Measurements from ENCODE around the gene CCDC69. TPM values are rescaled to one million over a fixed set of nuclear protein-coding genes. Genes with fewer than 3 reads are reported as not detected.
"Not testable (repeated sequence)": the region's sequence is repeated elsewhere in the genome, so short reads cannot be mapped to it uniquely, and the experiment has no call there.

The CCDC69 gene
- total RNA-seq, 4 donors from 2014 or later: 204 to 317 (median 256) TPM

GRCh38 chr5:151199581-151200185 is 24.2 kb downstream of the CCDC69 start:
- no peak for ATAC-seq
- Histone ChIP-seq H3K27ac (peak overlapping the region in 1 of 4 donors; percentile 2), H3K4me1 (peaks cover 0 to 31% (median 9%) of the 10 kb centered on the region in 3 donors), H3K36me3 (peaks cover 0 to 73% of the 10 kb centered on the region in 2 donors), H3K9me3 (no peaks in the 10 kb centered on the region), H3K4me3 (no peak overlapping the region), H3K27me3 (no peaks in the 10 kb centered on the region)
- WGBS, 2 donors (ENCODE audit: low coverage in 1 of 2): 61 to 78% methylated on average over 6 of the region's 7 CpGs
- TF ChIP-seq POLR2A (IDR thresholded peaks at IDR 0.05): no peak
- TF ChIP-seq CTCF (IDR thresholded peaks at IDR 0.05): no peak
- TF ChIP-seq POLR2AphosphoS5 (IDR thresholded peaks at IDR 0.05): no peak
- TF ChIP-seq EP300 (IDR thresholded peaks at IDR 0.05): no peak

- no peak overlapping the region for H3K4me3 ChIP-seq
- peak overlapping the region in 2 of 4 donors; percentile 2 to 22 for H3K27ac ChIP-seq
- no peaks in the 10 kb centered on the region for H3K27me3 ChIP-seq
- H3K36me3 ChIP-seq: peaks cover 0 to 66% of the 10 kb centered on the region in 2 donors
- no peaks in the 10 kb centered on the region for H3K9me3 ChIP-seq
- 80% methylated on average over 2 of the region's 5 CpGs; no CpG with 5 or more reads in 1 of the 2 donors for WGBS, 2 donors (ENCODE audit: low coverage in 1 of 2)
- H3K4me1 ChIP-seq: peaks cover 0 to 31% (median 9%) of the 10 kb centered on the region in 3 donors
- no peak for TF ChIP-seq POLR2AphosphoS5 (IDR thresholded peaks at IDR 0.05)
- no peak for TF ChIP-seq CTCF (IDR thresholded peaks at IDR 0.05)
- no peak for TF ChIP-seq EP300 (IDR thresholded peaks at IDR 0.05)
- no peak for TF ChIP-seq POLR2A (IDR thresholded peaks at IDR 0.05)
- no peak for ATAC-seq
These were observed 25.0 kb downstream of the CCDC69 start for GRCh38 chr5:151198861-151199260.

GRCh38 chr5:151197291-151197600 is 26.6 kb downstream of the CCDC69 start:
- 93% methylated on average over 8 to 9 of the region's 9 CpGs for WGBS, 2 donors (ENCODE audit: low coverage in 1 of 2)
- not testable (repeated sequence) for ATAC-seq, H3K4me3 ChIP-seq, H3K9me3 ChIP-seq, H3K27me3 ChIP-seq
- peaks cover 0 to 23% (median 9%) of the 10 kb centered on the region in 3 donors for H3K4me1 ChIP-seq
- H3K27ac ChIP-seq: peak overlapping the region in 3 of 4 donors; percentile 27 to 69 (median 56)
- peaks cover 0 to 69% of the 10 kb centered on the region in 2 donors for H3K36me3 ChIP-seq

GRCh38 chr5:151196556-151197290 is 27.2 kb downstream of the CCDC69 start:
- ATAC-seq: no peak
- H3K4me3 ChIP-seq: no peak overlapping the region
- H3K36me3 ChIP-seq: peaks cover 0 to 66% of the 10 kb centered on the region in 2 donors
- peaks cover 0 to 23% (median 9%) of the 10 kb centered on the region in 3 donors for H3K4me1 ChIP-seq
- H3K27ac ChIP-seq: peak overlapping the region in 3 of 4 donors; percentile 27 to 69 (median 56)
- TF ChIP-seq POLR2AphosphoS5 (IDR thresholded peaks at IDR 0.05) (no peak), POLR2A (IDR thresholded peaks at IDR 0.05) (no peak), CTCF (IDR thresholded peaks at IDR 0.05) (no peak), EP300 (IDR thresholded peaks at IDR 0.05) (no peak)
- H3K27me3 ChIP-seq: no peaks in the 10 kb centered on the region
- 52 to 75% methylated on average over 5 of the region's 5 CpGs for WGBS, 2 donors (ENCODE audit: low coverage in 1 of 2)
- H3K9me3 ChIP-seq: no peaks in the 10 kb centered on the region

- H3K27ac ChIP-seq: peak overlapping the region in 3 of 4 donors; percentile 25 to 69 (median 56)
- H3K4me3 ChIP-seq: no peak overlapping the region
- ATAC-seq: peak; percentile 89
- peaks cover 0 to 23% (median 9%) of the 10 kb centered on the region in 3 donors for H3K4me1 ChIP-seq
- 84 to 86% methylated on average over 2 to 4 of the region's 5 CpGs for WGBS, 2 donors (ENCODE audit: low coverage in 1 of 2)
- no peaks in the 10 kb centered on the region for H3K9me3 ChIP-seq
- H3K36me3 ChIP-seq: peaks cover 0 to 55% of the 10 kb centered on the region in 2 donors
- no peaks in the 10 kb centered on the region for H3K27me3 ChIP-seq
- TF ChIP-seq EP300 (IDR thresholded peaks at IDR 0.05) (no peak), POLR2AphosphoS5 (IDR thresholded peaks at IDR 0.05) (peak; percentile 72), POLR2A (IDR thresholded peaks at IDR 0.05) (no peak), CTCF (IDR thresholded peaks at IDR 0.05) (no peak)
These were observed 28.3 kb downstream of the CCDC69 start for GRCh38 chr5:151195622-151196021.
